Mesenchymal stem cell (in vitro differentiated cells and primary cell): ENCODE data around the gene VPS54.

Experiments
- DNase-seq: peaks from one replicate; pipeline ENCODE4 v3.0.0-alpha.2; 2013
- H2AFZ ChIP-seq: one replicate; pipeline ENCODE4 v1.6.1; 2013; ENCODE audit warnings: low read depth, mild to moderate bottlenecking, control low read depth, inconsistent platforms, low read length, moderate library complexity
- H2AK5ac ChIP-seq: 2 replicates; pipeline ENCODE4 v1.6.1; 2013; ENCODE audit warnings: low read length, moderate library complexity, mild to moderate bottlenecking, inconsistent platforms; ENCODE audit not compliant: severe bottlenecking
- H2BK120ac ChIP-seq: one replicate; pipeline ENCODE4 v1.6.1; 2013; ENCODE audit warnings: low read depth, mild to moderate bottlenecking, inconsistent platforms, low read length, moderate library complexity
- H2BK12ac ChIP-seq, 2 experiments: one replicate each; pipeline ENCODE4 v1.6.1; 2013; ENCODE audit warnings: inconsistent platforms in 2 of 2, low read length in 2 of 2, mild to moderate bottlenecking in 2 of 2, moderate library complexity in 2 of 2, control low read depth in 1 of 2
- H2BK15ac ChIP-seq: one replicate; pipeline ENCODE4 v1.6.1; 2013; ENCODE audit warnings: mild to moderate bottlenecking, low read depth, inconsistent platforms; ENCODE audit not compliant: poor library complexity, severe bottlenecking
- H2BK5ac ChIP-seq: 2 replicates; pipeline ENCODE4 v1.6.1; 2013; ENCODE audit warnings: low read depth, mild to moderate bottlenecking, low read length, control low read depth, inconsistent platforms; ENCODE audit not compliant: poor library complexity, severe bottlenecking
- H3K14ac ChIP-seq, 2 experiments: one replicate each; pipeline ENCODE4 v1.6.1; 2013; ENCODE audit warnings: inconsistent platforms in 2 of 2, low read length in 2 of 2, control low read depth in 1 of 2, mild to moderate bottlenecking in 1 of 2, moderate library complexity in 1 of 2
- H3K18ac ChIP-seq, 2 experiments: one replicate each; pipeline ENCODE4 v1.6.1; 2013; ENCODE audit warnings: inconsistent platforms in 2 of 2, low read length in 2 of 2, control low read depth in 1 of 2, low read depth in 1 of 2, mild to moderate bottlenecking in 1 of 2
- H3K23ac ChIP-seq, 2 experiments: one replicate each; pipeline ENCODE4 v1.6.1; 2013; ENCODE audit warnings: inconsistent platforms in 2 of 2, low read length in 2 of 2, mild to moderate bottlenecking in 2 of 2, moderate library complexity in 2 of 2, control low read depth in 1 of 2
- H3K27ac ChIP-seq: 2 replicates; pipeline ENCODE4 v1.5.1; 2013; ENCODE audit warnings: mild to moderate bottlenecking, moderate library complexity, low read length, control low read depth, inconsistent platforms; ENCODE audit not compliant: poor library complexity, severe bottlenecking
- H3K27me3 ChIP-seq, 2 experiments: 2 replicates each; pipeline versions ENCODE4 v1.6.1 to v1.7.0; 2013; ENCODE audit warnings: low read length in 2 of 2, mild to moderate bottlenecking in 2 of 2, moderate library complexity in 2 of 2, control low read depth in 1 of 2, inconsistent platforms in 1 of 2; ENCODE audit not compliant: control insufficient read depth in 1 of 2, insufficient read depth in 1 of 2
- H3K36me3 ChIP-seq, 2 experiments: 2 replicates each; pipeline versions ENCODE4 v1.6.1 to v1.7.0; 2013; ENCODE audit warnings: low read length in 2 of 2, control low read depth in 1 of 2, inconsistent platforms in 1 of 2, low read depth in 1 of 2, mild to moderate bottlenecking in 1 of 2; ENCODE audit not compliant: insufficient read depth in 2 of 2, control insufficient read depth in 1 of 2
- H3K4ac ChIP-seq, 2 experiments: one replicate each; pipeline ENCODE4 v1.6.1; 2013; ENCODE audit warnings: inconsistent platforms in 2 of 2, low read length in 2 of 2, mild to moderate bottlenecking in 2 of 2, moderate library complexity in 2 of 2, control low read depth in 1 of 2, low read depth in 1 of 2
- H3K4me1 ChIP-seq: 2 replicates; pipeline ENCODE4 v1.6.1; 2013; ENCODE audit warnings: low read depth, low read length, control low read depth; ENCODE audit not compliant: control insufficient read depth, insufficient read depth
- H3K4me2 ChIP-seq: 2 replicates; pipeline ENCODE4 v1.6.1; 2013; ENCODE audit warnings: low read length, mild to moderate bottlenecking, inconsistent platforms; ENCODE audit not compliant: poor library complexity, severe bottlenecking
- H3K4me3 ChIP-seq, 2 experiments: 2 replicates each; pipeline versions ENCODE4 v1.5.1 to v1.7.0; 2013; ENCODE audit warnings: low read length in 2 of 2, mild to moderate bottlenecking in 2 of 2, control low read depth in 1 of 2, low read depth in 1 of 2; ENCODE audit not compliant: insufficient read depth in 1 of 2
- H3K79me1 ChIP-seq: replicated peaks from 2 replicates; pipeline ENCODE4 v1.6.1; 2013; ENCODE audit warnings: mild to moderate bottlenecking, control low read depth, low read length, inconsistent platforms; ENCODE audit not compliant: poor library complexity, severe bottlenecking
- H3K9ac ChIP-seq: 2 replicates; pipeline ENCODE4 v1.7.0; 2013; ENCODE audit warnings: mild to moderate bottlenecking, low read length, moderate library complexity
- H3K9me3 ChIP-seq: 2 replicates; pipeline ENCODE4 v1.7.0; 2013; ENCODE audit warnings: mild to moderate bottlenecking, low read length; ENCODE audit not compliant: control insufficient read depth
- H4K8ac ChIP-seq: one replicate; pipeline ENCODE4 v1.6.1; 2013; ENCODE audit warnings: inconsistent platforms, mild to moderate bottlenecking, low read length, moderate library complexity
- H4K91ac ChIP-seq: one replicate; pipeline ENCODE4 v1.6.1; 2013; ENCODE audit warnings: mild to moderate bottlenecking, low read length, inconsistent platforms
- WGBS: methylation state at CpG from one replicate; pipeline ENCODE4 v1.1.7; 2013; ENCODE audit warnings: mixed read lengths; 5-methylcytosine and 5-hydroxymethylcytosine counted together

VPS54 gene

DNA sequence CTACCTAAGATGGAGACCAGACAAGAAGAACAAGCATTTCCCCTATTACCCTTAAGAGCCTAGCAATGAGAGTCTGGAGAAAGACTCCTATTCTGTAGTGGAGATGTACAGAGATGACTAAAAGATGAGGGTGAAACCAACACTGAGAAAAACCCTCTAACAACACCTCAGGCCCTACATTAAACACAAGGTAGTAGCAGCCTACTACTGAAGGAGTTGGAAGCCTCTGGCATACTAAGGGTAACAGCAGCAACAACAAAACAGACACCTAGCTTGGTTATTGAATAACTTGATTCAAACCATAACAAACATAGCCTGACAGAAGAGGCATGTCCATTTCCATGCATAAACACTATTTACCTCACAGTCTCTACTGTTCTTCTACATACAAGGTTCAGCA, 117.1 kb downstream of the VPS54 start:
- Histone ChIP-seq H3K9me3 (peaks cover 61% of the 10 kb centered on the region), H2BK120ac (no peak overlapping the region), H3K4me2 (no peak overlapping the region), H3K14ac (no peak overlapping the region), H3K4ac (no peak overlapping the region), H3K9ac (no peak overlapping the region), H3K18ac (no peak overlapping the region), H2AFZ (no peak overlapping the region), H4K91ac (no peak overlapping the region), H2BK12ac (no peak overlapping the region), H3K23ac (no peak overlapping the region), H3K79me1 (peaks cover 12% of the 10 kb centered on the region), H2BK15ac (no peak overlapping the region), H3K27me3 (no peaks in the 10 kb centered on the region), H3K4me1 (no peaks in the 10 kb centered on the region), H4K8ac (no peak overlapping the region), H3K36me3 (peaks cover 19 to 83% of the 10 kb centered on the region in 2 experiments), H3K4me3 (peak overlapping the region in 1 of 2 experiments; percentile 8), H2BK5ac (no peak overlapping the region), H2AK5ac (no peak overlapping the region), H3K27ac (no peak overlapping the region)
- DNase-seq = no peak

DNA sequence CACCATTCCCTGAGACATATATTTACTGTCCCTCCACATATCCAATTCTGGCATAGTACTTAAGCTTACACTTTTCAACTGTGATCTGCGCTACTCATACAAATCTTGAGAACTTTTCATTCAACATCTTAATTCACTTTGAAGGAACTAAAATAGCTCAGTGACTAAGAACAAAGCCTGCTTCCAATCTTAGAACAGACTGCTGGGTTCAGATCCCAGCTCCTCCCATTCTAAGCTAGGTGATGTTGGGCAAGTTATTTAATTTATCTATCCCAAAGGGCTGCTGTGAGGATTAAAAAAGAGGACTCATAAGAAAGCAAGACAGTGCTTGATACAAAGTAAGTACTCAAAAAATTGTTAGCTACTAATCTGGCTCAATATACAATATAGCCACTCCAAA, 119.6 kb downstream of the VPS54 start:
- no peak overlapping the region for H2BK15ac ChIP-seq
- H3K36me3 ChIP-seq = peaks cover 19 to 89% of the 10 kb centered on the region in 2 experiments
- WGBS = 100% methylated on average over 1 of the region's 1 CpG
- DNase-seq = no peak
- H2BK5ac ChIP-seq = no peak overlapping the region
- no peak overlapping the region for H3K4me3 ChIP-seq
- H2BK120ac ChIP-seq = no peak overlapping the region
- no peaks in the 10 kb centered on the region for H3K27me3 ChIP-seq
- no peak overlapping the region for H3K23ac ChIP-seq
- no peak overlapping the region for H3K18ac ChIP-seq
- H3K9me3 ChIP-seq = peaks cover 40% of the 10 kb centered on the region
- no peak overlapping the region for H3K4me2 ChIP-seq
- H3K4ac ChIP-seq = no peak overlapping the region
- H4K91ac ChIP-seq = no peak overlapping the region
- no peak overlapping the region for H3K27ac ChIP-seq
- H3K9ac ChIP-seq = no peak overlapping the region
- H3K4me1 ChIP-seq = no peaks in the 10 kb centered on the region
- H4K8ac ChIP-seq = no peak overlapping the region
- H2AK5ac ChIP-seq = no peak overlapping the region
- H3K79me1 ChIP-seq = peaks cover 12% of the 10 kb centered on the region
- no peak overlapping the region for H3K14ac ChIP-seq
- H2AFZ ChIP-seq = no peak overlapping the region
- no peak overlapping the region for H2BK12ac ChIP-seq

DNA sequence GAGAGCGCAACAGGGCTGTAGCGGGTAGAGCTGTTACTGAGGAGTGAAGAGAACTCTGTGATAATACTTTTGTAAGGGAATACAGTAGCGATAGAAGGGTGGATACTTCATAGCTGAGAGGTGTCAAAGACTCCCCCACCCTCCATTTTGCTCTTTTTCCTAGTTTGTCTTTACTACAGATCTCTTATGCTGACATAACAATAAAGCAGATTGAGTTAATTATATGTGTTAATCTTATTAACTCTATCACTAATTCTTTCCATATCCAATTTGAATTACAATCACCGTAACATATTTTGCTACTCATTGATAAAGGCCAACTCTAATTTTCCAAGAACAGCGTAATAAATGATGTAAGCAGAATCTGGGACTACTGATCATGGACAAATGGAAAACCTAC, 120.4 kb downstream of the VPS54 start:
- H3K27me3 ChIP-seq = no peaks in the 10 kb centered on the region
- H3K4me3 ChIP-seq = no peak overlapping the region
- H3K36me3 ChIP-seq = peaks cover 23 to 93% of the 10 kb centered on the region in 2 experiments
- H3K18ac ChIP-seq = no peak overlapping the region
- H4K8ac ChIP-seq = no peak overlapping the region
- H3K4me2 ChIP-seq = no peak overlapping the region
- H2BK12ac ChIP-seq = no peak overlapping the region
- no peak overlapping the region for H3K23ac ChIP-seq
- H2BK5ac ChIP-seq = no peak overlapping the region
- peaks cover 12% of the 10 kb centered on the region for H3K79me1 ChIP-seq
- no peak overlapping the region for H3K9ac ChIP-seq
- no peak overlapping the region for H2BK15ac ChIP-seq
- no peak overlapping the region for H3K4ac ChIP-seq
- no peaks in the 10 kb centered on the region for H3K4me1 ChIP-seq
- 96% methylated on average over 3 of the region's 5 CpGs for WGBS
- no peak for DNase-seq
- H3K9me3 ChIP-seq = peaks cover 34% of the 10 kb centered on the region
- no peak overlapping the region for H2AFZ ChIP-seq
- no peak overlapping the region for H3K27ac ChIP-seq
- H4K91ac ChIP-seq = no peak overlapping the region
- no peak overlapping the region for H3K14ac ChIP-seq
- H2AK5ac ChIP-seq = no peak overlapping the region
- no peak overlapping the region for H2BK120ac ChIP-seq

DNA sequence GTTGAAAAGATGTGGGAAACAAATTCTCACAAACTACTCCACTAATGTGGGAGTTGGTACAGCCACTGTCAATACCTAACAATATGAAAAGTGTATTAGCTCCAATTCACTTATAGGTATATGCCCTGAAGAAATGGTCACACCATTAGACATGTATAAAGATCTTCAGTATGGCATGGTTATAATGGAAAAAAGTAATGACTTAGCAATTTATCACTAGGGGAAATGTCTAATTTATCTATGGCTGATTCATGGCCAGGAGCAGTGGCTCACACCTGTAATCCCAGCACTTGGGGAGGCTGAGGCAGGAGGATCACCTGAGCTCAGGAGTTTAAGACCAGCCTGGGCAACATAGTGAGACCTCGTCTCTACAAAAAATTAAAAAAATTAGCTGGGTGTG, 125.1 kb downstream of the VPS54 start:
- peaks cover 11 to 97% of the 10 kb centered on the region in 2 experiments for H3K36me3 ChIP-seq
- no peak overlapping the region for H3K14ac ChIP-seq
- H2AFZ ChIP-seq = no peak overlapping the region
- no peak for DNase-seq
- no peaks in the 10 kb centered on the region for H3K27me3 ChIP-seq
- no peak overlapping the region for H4K8ac ChIP-seq
- no peak overlapping the region for H4K91ac ChIP-seq
- H2BK15ac ChIP-seq = no peak overlapping the region
- H3K4me3 ChIP-seq = no peak overlapping the region
- H3K18ac ChIP-seq = no peak overlapping the region
- WGBS = 100% methylated on average over 1 of the region's 1 CpG
- H3K4me2 ChIP-seq = no peak overlapping the region
- no peaks in the 10 kb centered on the region for H3K9me3 ChIP-seq
- no peak overlapping the region for H2BK120ac ChIP-seq
- H3K9ac ChIP-seq = no peak overlapping the region
- no peak overlapping the region for H2AK5ac ChIP-seq
- no peaks in the 10 kb centered on the region for H3K4me1 ChIP-seq
- H2BK12ac ChIP-seq = no peak overlapping the region
- peaks cover 4% of the 10 kb centered on the region for H3K79me1 ChIP-seq
- no peak overlapping the region for H3K27ac ChIP-seq
- H2BK5ac ChIP-seq = no peak overlapping the region
- no peak overlapping the region for H3K4ac ChIP-seq
- no peak overlapping the region for H3K23ac ChIP-seq
